GM12878 (cell line): Measurements from ENCODE around the gene LRRFIP2. TPM values are rescaled to one million over a fixed set of nuclear protein-coding genes. Genes with fewer than 3 reads are reported as not detected.

Source experiments
- ATAC-seq: fragments of 200-7000 bp; cut with Tn5 transposase; 3 replicates; pipeline ENCODE4 v1.9.1; 2020; ENCODE audit warnings: mild to moderate bottlenecking, moderate library complexity
- BruUV-seq: library from RNA; stranded (reverse); fragments of 400-500 nt; replicated peaks from 2 replicates; lab custom pipeline; 2021; lab: Mats Ljungman, UMichigan
- CTCF ChIA-PET: fragments of 300-600 bp; sonication (Branson Sonifier 250); formaldehyde crosslinking; extraction: SDS; loops from one replicate; lab custom pipeline; 2021; ENCODE audit warnings: inconsistent platforms; lab: Yijun Ruan, JAX
- POLR2A ChIA-PET: fragments of 350-600 bp; formaldehyde crosslinking; extraction: SDS; loops from one replicate; lab custom pipeline; 2021; ENCODE audit warnings: inconsistent platforms; lab: Charles Lee
- RAD21 ChIA-PET: fragments of 300-600 bp; sonication (Branson Sonifier 250); formaldehyde crosslinking; loops from one replicate; lab custom pipeline; 2023; ENCODE audit warnings: antibody characterized with exemption; ENCODE audit not compliant: unreplicated experiment; lab: Charles Lee
- SMC1A ChIA-PET: fragments of 300-600 bp; sonication (Branson Sonifier 250); formaldehyde crosslinking; loops from one replicate; lab custom pipeline; 2023; ENCODE audit not compliant: unreplicated experiment, uncharacterized antibody; lab: Charles Lee
- DNase-seq: peaks from one replicate; pipeline ENCODE4 v3.0.0-alpha.2; 2011; ENCODE audit warnings: low read depth, low spot score
- FAIRE-seq: peaks from 3 replicates; lab custom pipeline; 2011; peaks lifted over from hg19 to GRCh38; lab: Jason Lieb, UNC
- H2AFZ ChIP-seq: 2 replicates; pipeline ENCODE4 v1.6.0; 2011; ENCODE audit warnings: low read depth, low read length, control low read depth; ENCODE audit not compliant: control insufficient read depth
- H3K27ac ChIP-seq: 2 replicates; pipeline ENCODE4 v1.5.1; 2011; ENCODE audit warnings: control low read depth; ENCODE audit not compliant: control insufficient read depth, insufficient read depth
- H3K27me3 ChIP-seq, 2 experiments: replicated peaks in 1 of 2; 2 replicates each; pipeline versions ENCODE4 v1.6.0 to v1.6.1; 2011; ENCODE audit warnings: low read length in 1 of 2; ENCODE audit not compliant: control insufficient read depth in 2 of 2, insufficient read depth in 2 of 2
- H3K36me3 ChIP-seq, 2 experiments: 2 replicates each; pipeline ENCODE4 v1.5.1; 2011; ENCODE audit warnings: low read length in 1 of 2; ENCODE audit not compliant: control insufficient read depth in 2 of 2, insufficient read depth in 2 of 2
- H3K4me1 ChIP-seq: 2 replicates; pipeline ENCODE4 v1.6.1; 2011; ENCODE audit warnings: mild to moderate bottlenecking, low read length, moderate library complexity, mixed read lengths; ENCODE audit not compliant: control insufficient read depth, insufficient read depth
- H3K4me2 ChIP-seq: 2 replicates; pipeline ENCODE4 v1.6.0; 2011; ENCODE audit warnings: control low read depth; ENCODE audit not compliant: control insufficient read depth, insufficient read depth
- H3K4me3 ChIP-seq: fragments of 200-600 bp; sonication (generic); 2 replicates; pipeline ENCODE4 v1.5.1; 2016
- H3K79me2 ChIP-seq: 2 replicates; pipeline ENCODE4 v1.6.0; 2011; ENCODE audit warnings: low read length; ENCODE audit not compliant: control insufficient read depth, insufficient read depth
- H3K9ac ChIP-seq: 2 replicates; pipeline ENCODE4 v1.8.0; 2011; ENCODE audit warnings: low read length, control low read depth, mixed read lengths; ENCODE audit not compliant: control insufficient read depth, insufficient read depth
- H3K9me3 ChIP-seq: replicated peaks from 3 replicates; pipeline ENCODE4 v1.5.1; 2011; ENCODE audit warnings: mild to moderate bottlenecking, low read length; ENCODE audit not compliant: control insufficient read depth, insufficient read depth
- H4K20me1 ChIP-seq: 2 replicates; pipeline ENCODE4 v1.6.0; 2011; ENCODE audit not compliant: control insufficient read depth, insufficient read depth
- ASH2L ChIP-seq: fragments of 300-600, 200-600 bp; sonication (generic); IDR thresholded peaks from 2 replicates; pipeline ENCODE4 v1.6.1; 2017; ENCODE audit warnings: low read depth, mild to moderate bottlenecking, borderline replicate concordance
- CBX3 ChIP-seq: fragments of 200-600 bp; sonication (generic); IDR thresholded peaks from 2 replicates; pipeline ENCODE4 v1.6.1; 2016; ENCODE audit warnings: low read depth, borderline replicate concordance
- CHD2 ChIP-seq: IDR thresholded peaks from 2 replicates; pipeline ENCODE4 v1.6.1; 2011; ENCODE audit warnings: low read depth, low read length, improper control_type of control experiment, borderline replicate concordance
- PAX8 ChIP-seq: fragments of 450-650 bp; IDR thresholded peaks from 2 replicates; pipeline ENCODE4 v1.6.1; 2017; ENCODE audit warnings: mild to moderate bottlenecking, moderate library complexity
- RAD21 ChIP-seq: IDR thresholded peaks from 2 replicates; pipeline ENCODE4 v1.6.1; 2011; ENCODE audit warnings: mild to moderate bottlenecking, low read depth, low read length, moderate library complexity; ENCODE audit not compliant: insufficient read depth
- ZNF274 ChIP-seq: IDR thresholded peaks from one replicate; pipeline ENCODE4 v1.8.0; 2011; ENCODE audit not compliant: insufficient read length, insufficient read depth
- WGBS: methylation state at CpG from one replicate; pipeline ENCODE4 v1.1.6; 2016; ENCODE audit warnings: low lambda C conversion rate; ENCODE audit not compliant: insufficient replicate concordance, insufficient coverage; ENCODE audit errors: missing lambda C conversion rate; 5-methylcytosine and 5-hydroxymethylcytosine counted together
- in situ Hi-C: fragments of 300-500 bp; cut with MboI; formaldehyde crosslinking; loops from 9 replicates; pipeline ENCODE4 v1.14.3; 2018; ENCODE audit warnings: mixed read lengths
- intact Hi-C: fragments of 100-400 bp; cut with micrococcal nuclease; formaldehyde crosslinking; loops from one replicate; pipeline ENCODE4 v1.14.2; 2022; ENCODE audit not compliant: unreplicated experiment
- polyA plus RNA-seq, 11 experiments: library from polyadenylated mRNA; depleted of rRNA in 4 of 11; unstranded in 6 of 11; stranded (reverse) in 5 of 11; fragments of >200 nt; fragmentation: Nextera tagmentation in 4 of 11; fragmentation: Illumina TruSeq in 1 of 11; extraction: Ambion mirVana in 4 of 11; extraction: Trizol in 1 of 11; gene quantifications; 1 replicate in 1 of 11; 2 replicates in 10 of 11; pipeline versions ENCODE4 v1.2.1 to v1.2.3, GENCODE V29; 2011 to 2016; ENCODE audit warnings: inconsistent platforms in 2 of 11, missing spikeins in 2 of 11, low read depth in 1 of 11
- total RNA-seq, 4 experiments: library from RNA; depleted of rRNA in 3 of 4; stranded (reverse); fragments of >200 nt in 3 of 4; fragmentation: Illumina TruSeq in 1 of 4; extraction: Trizol in 1 of 4; gene quantifications; 2 replicates each; pipeline versions ENCODE4 v1.2.1 to v1.2.3, GENCODE V29; 2013 to 2021
- TF ChIP-seq, protein P1 (sequence below): fragments of 450-650 bp; IDR thresholded peaks from 2 replicates; pipeline ENCODE4 v1.6.1; 2017; ENCODE audit warnings: mild to moderate bottlenecking, moderate library complexity

The LRRFIP2 gene
- total and polyA plus RNA-seq, 10 of the 15 experiments (the other 5 are each of a cell fraction or from before 2014, with no cell fraction given): 9.7 to 46.9 (median 38.1) TPM

DNA sequence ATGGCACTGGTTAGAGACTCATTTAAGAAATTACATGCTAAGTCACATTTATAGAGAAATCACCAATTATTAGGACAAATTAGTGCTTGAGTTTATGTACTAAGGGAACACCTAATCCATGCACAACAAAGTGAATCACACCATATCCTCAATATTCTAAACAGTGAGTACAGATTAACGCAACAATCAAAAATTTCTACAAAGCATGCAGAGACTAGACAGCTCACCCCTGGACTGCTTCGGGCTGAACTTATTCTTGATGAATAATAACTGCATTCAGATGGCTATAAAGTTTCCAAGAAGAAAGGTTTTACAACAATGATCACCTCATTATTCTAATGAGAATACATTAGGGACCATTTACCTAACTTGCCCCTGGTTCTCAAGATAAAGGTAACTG, 66.5 kb downstream of the LRRFIP2 start:
- in situ Hi-C loops (no loop called here), intact Hi-C loops (no loop called here)
- H3K4me2 ChIP-seq: no peak overlapping the region
- POLR2A ChIA-PET: no interaction called here
- H3K9me3 ChIP-seq: no peaks in the 10 kb centered on the region
- no peak for ATAC-seq
- no peak overlapping the region for H2AFZ ChIP-seq
- no peaks in the 10 kb centered on the region for H3K36me3 ChIP-seq
- FAIRE-seq: no peak
- H3K4me1 ChIP-seq: no peaks in the 10 kb centered on the region
- H3K9ac ChIP-seq: no peak overlapping the region
- no peak for DNase-seq
- CTCF ChIA-PET: no interaction called here
- BruUV-seq: no TSS peak
- RAD21 ChIA-PET: no interaction called here
- no peak overlapping the region for H3K27ac ChIP-seq
- 100% methylated on average over 2 of the region's 2 CpGs for WGBS
- no peak overlapping the region for H3K4me3 ChIP-seq
- no peaks in the 10 kb centered on the region for H3K27me3 ChIP-seq
- TF ChIP-seq CBX3 (no peak), RAD21 (no peak), PAX8 (no peak), ZNF274 (no peak), ASH2L (no peak), CHD2 (no peak)
- TF ChIP-seq, protein P1, sequence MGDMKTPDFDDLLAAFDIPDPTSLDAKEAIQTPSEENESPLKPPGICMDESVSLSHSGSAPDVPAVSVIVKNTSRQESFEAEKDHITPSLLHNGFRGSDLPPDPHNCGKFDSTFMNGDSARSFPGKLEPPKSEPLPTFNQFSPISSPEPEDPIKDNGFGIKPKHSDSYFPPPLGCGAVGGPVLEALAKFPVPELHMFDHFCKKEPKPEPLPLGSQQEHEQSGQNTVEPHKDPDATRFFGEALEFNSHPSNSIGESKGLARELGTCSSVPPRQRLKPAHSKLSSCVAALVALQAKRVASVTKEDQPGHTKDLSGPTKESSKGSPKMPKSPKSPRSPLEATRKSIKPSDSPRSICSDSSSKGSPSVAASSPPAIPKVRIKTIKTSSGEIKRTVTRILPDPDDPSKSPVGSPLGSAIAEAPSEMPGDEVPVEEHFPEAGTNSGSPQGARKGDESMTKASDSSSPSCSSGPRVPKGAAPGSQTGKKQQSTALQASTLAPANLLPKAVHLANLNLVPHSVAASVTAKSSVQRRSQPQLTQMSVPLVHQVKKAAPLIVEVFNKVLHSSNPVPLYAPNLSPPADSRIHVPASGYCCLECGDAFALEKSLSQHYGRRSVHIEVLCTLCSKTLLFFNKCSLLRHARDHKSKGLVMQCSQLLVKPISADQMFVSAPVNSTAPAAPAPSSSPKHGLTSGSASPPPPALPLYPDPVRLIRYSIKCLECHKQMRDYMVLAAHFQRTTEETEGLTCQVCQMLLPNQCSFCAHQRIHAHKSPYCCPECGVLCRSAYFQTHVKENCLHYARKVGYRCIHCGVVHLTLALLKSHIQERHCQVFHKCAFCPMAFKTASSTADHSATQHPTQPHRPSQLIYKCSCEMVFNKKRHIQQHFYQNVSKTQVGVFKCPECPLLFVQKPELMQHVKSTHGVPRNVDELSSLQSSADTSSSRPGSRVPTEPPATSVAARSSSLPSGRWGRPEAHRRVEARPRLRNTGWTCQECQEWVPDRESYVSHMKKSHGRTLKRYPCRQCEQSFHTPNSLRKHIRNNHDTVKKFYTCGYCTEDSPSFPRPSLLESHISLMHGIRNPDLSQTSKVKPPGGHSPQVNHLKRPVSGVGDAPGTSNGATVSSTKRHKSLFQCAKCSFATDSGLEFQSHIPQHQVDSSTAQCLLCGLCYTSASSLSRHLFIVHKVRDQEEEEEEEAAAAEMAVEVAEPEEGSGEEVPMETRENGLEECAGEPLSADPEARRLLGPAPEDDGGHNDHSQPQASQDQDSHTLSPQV: no peak
- TF ChIP-seq, all 136 proteins: peak for 0
- no peaks in the 10 kb centered on the region for H4K20me1 ChIP-seq
- SMC1A ChIA-PET: no interaction called here
- H3K79me2 ChIP-seq: no peaks in the 10 kb centered on the region
